ELR (cell line): Measurements from ENCODE around the gene GPR18.
"Not testable (repeated sequence)": the region's sequence is repeated elsewhere in the genome, so short reads cannot be mapped to it uniquely, and the experiment has no call there.

Experiments used
- DNase-seq: peaks from one replicate; pipeline ENCODE4 v3.0.0-alpha.2; 2015; ENCODE audit warnings: low read depth

GPR18 gene

GRCh38 chr13:99228737-99229691, 29.2 kb downstream of the GPR18 start:
- peak; percentile 86 for DNase-seq

GRCh38 chr13:99227909-99228688, 30.1 kb downstream of the GPR18 start:
- peak; percentile 36 for DNase-seq

- DNase-seq: peak; percentile 7
These were observed 30.8 kb downstream of the GPR18 start for GRCh38 chr13:99227331-99227900.

GRCh38 chr13:99226513-99226912, 31.7 kb downstream of the GPR18 start:
- DNase-seq: no peak

- DNase-seq: no peak
These were observed 33.1 kb downstream of the GPR18 start for GRCh38 chr13:99225078-99225477.

- DNase-seq: no peak
These were observed 34.2 kb downstream of the GPR18 start for GRCh38 chr13:99224021-99224420.

- no peak for DNase-seq
These were observed 34.6 kb downstream of the GPR18 start for GRCh38 chr13:99223587-99223986.

GRCh38 chr13:99221567-99222239, 36.5 kb downstream of the GPR18 start:
- no peak for DNase-seq

GRCh38 chr13:99220199-99220935, 37.8 kb downstream of the GPR18 start:
- no peak for DNase-seq

GRCh38 chr13:99218969-99219368, 39.2 kb downstream of the GPR18 start:
- no peak for DNase-seq

GRCh38 chr13:99218545-99218944, 39.6 kb downstream of the GPR18 start:
- DNase-seq: no peak

GRCh38 chr13:99218126-99218525, 40.1 kb downstream of the GPR18 start:
- no peak for DNase-seq

GRCh38 chr13:99217461-99218110, 40.6 kb downstream of the GPR18 start:
- no peak for DNase-seq

- no peak for DNase-seq
These were observed 42.9 kb downstream of the GPR18 start for GRCh38 chr13:99215184-99215830.

- no peak for DNase-seq
These were observed 43.4 kb downstream of the GPR18 start for GRCh38 chr13:99214731-99215130.

- no peak for DNase-seq
These were observed 43.9 kb downstream of the GPR18 start for GRCh38 chr13:99214232-99214631.

- DNase-seq: no peak
These were observed 46.7 kb downstream of the GPR18 start for GRCh38 chr13:99211421-99212035.

GRCh38 chr13:99210627-99211026, 47.6 kb downstream of the GPR18 start:
- DNase-seq: not testable (repeated sequence)

- no peak for DNase-seq
These were observed 49.2 kb downstream of the GPR18 start for GRCh38 chr13:99208845-99209527.
